ENCODE measurements around the gene PLSCR4. TPM values are rescaled to one million over a fixed set of nuclear protein-coding genes. Genes with fewer than 3 reads are reported as not detected.

PLSCR4 gene
- total and polyA plus RNA-seq, 2 of the 8 experiments (the other 6 are each of a cell fraction or from before 2014, with no cell fraction given) = 1.8 to 2.9 TPM

DNA sequence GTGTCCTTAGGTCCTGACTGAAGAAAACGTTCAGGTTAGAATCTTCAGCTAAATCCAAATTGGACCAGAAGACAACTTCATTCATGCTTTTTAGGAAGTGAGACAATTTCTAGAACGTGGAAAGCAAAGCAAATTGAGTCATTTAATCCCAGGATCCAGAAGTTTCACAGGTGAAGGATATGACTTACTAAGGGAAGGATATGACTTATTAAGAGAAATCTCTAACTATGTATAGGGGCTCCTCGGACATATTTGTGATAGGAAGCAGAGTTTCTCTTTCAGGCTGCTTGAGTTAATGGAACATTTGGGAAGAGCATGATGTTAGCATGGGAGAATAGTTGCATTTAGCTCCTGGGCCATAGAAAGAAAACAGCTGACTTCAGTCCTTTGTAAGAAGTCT lies 73.8 kb downstream of the PLSCR4 start:
- no peaks in the 10 kb centered on the region for H3K27me3 ChIP-seq (replicated peaks in 1 of 4; ENCODE audit: control insufficient read depth in 3 of 4, extremely low read depth in 1 of 4, insufficient read depth in 3 of 4, low read length in 3 of 4)
- H3K4ac ChIP-seq (replicated peaks; ENCODE audit: insufficient read length, low read depth, low read length) = no peak overlapping the region
- H3K14ac ChIP-seq (ENCODE audit: insufficient read length) = no peak overlapping the region
- peak overlapping the region; percentile 60; the same call in 1 of the 2 replicates for H2AFZ ChIP-seq (ENCODE audit: low read length)
- no peaks in the 10 kb centered on the region for H3K36me3 ChIP-seq (ENCODE audit: control insufficient read depth in 2 of 4, insufficient read depth in 4 of 4, low read length in 3 of 4)
- no peak overlapping the region for H2BK120ac ChIP-seq (replicated peaks; ENCODE audit: low read depth, low read length)
- POLR2A ChIA-PET (ENCODE audit: partially characterized antibody) = no interaction called here
- H2AK5ac ChIP-seq (ENCODE audit: low read depth, low read length) = no peak overlapping the region
- WGBS, 2 experiments (ENCODE audit: extremely low coverage in 1 of 2, insufficient coverage in 1 of 2, insufficient read length in 1 of 2, insufficient replicate concordance in 2 of 2, low coverage in 1 of 2, low lambda C conversion rate in 2 of 2, missing lambda C conversion rate in 1 of 2) = 89% methylated on average over 3 of the region's 3 CpGs; no CpG with 5 or more reads in 1 of the 2 experiments
- H3K79me2 ChIP-seq (ENCODE audit: control insufficient read depth in 1 of 2, insufficient read depth in 2 of 2, low read length in 2 of 2) = no peaks in the 10 kb centered on the region
- H4K5ac ChIP-seq (ENCODE audit: insufficient read length, low read depth, low read length) = no peak overlapping the region
- no peak overlapping the region for H2BK15ac ChIP-seq (ENCODE audit: low read length)
- no peak overlapping the region for H3K4me3 ChIP-seq (ENCODE audit: extremely low read depth in 1 of 4, insufficient read depth in 2 of 4, low read depth in 3 of 4, low read length in 4 of 4)
- H3K56ac ChIP-seq (replicated peaks; ENCODE audit: insufficient read length, low read depth, low read length) = no peak overlapping the region
- no peak overlapping the region for H3K18ac ChIP-seq (ENCODE audit: extremely low read depth, low read length)
- H3K9ac ChIP-seq (replicated peaks in 1 of 4; ENCODE audit: extremely low read depth in 1 of 4, low read depth in 3 of 4, low read length in 3 of 4) = no peak overlapping the region
- no peaks in the 10 kb centered on the region for H3K23me2 ChIP-seq (ENCODE audit: low read depth, low read length)
- no peak overlapping the region for H4K91ac ChIP-seq (replicated peaks; ENCODE audit: insufficient read length, low read length)
- no peak overlapping the region for H3K4me2 ChIP-seq (ENCODE audit: insufficient read depth in 1 of 2, low read depth in 2 of 2, low read length in 2 of 2)
- no peak overlapping the region for H3K23ac ChIP-seq (ENCODE audit: insufficient read length)
- no peak overlapping the region for H4K8ac ChIP-seq (ENCODE audit: extremely low read depth, insufficient read depth, low read length)
- H2BK20ac ChIP-seq (ENCODE audit: low read length) = no peak overlapping the region
- CTCF ChIA-PET (ENCODE audit: partially characterized antibody) = interaction anchor here (0.8 to 5.7 kb wide), 5 partner anchors 10 to 109 kb away, joined by 3 to 46 read pairs (median 4); no protein-coding TSS in a partner anchor
- FAIRE-seq (no peak), DNase-seq (ENCODE audit: low read depth in 1 of 2, low spot score in 2 of 2) (no peak)
- H3K27ac ChIP-seq (ENCODE audit: low read depth, low read length) = no peak overlapping the region
- no peak overlapping the region for H2BK12ac ChIP-seq (ENCODE audit: low read depth, low read length)
- no peaks in the 10 kb centered on the region for H3K4me1 ChIP-seq (replicated peaks in 1 of 4; ENCODE audit: control insufficient read depth in 3 of 4, insufficient read depth in 4 of 4, low read length in 3 of 4)
- no peaks in the 10 kb centered on the region for H4K20me1 ChIP-seq (replicated peaks in 1 of 2; ENCODE audit: control insufficient read depth in 1 of 2, insufficient read depth in 2 of 2, low read length in 2 of 2)
- H3K79me1 ChIP-seq (ENCODE audit: low read depth, low read length) = no peaks in the 10 kb centered on the region
- no peaks in the 10 kb centered on the region for H3K9me3 ChIP-seq (ENCODE audit: insufficient read depth in 2 of 2, low read depth in 1 of 2, low read length in 1 of 2)
- no peak overlapping the region for H2BK5ac ChIP-seq (ENCODE audit: low read depth, low read length)
- no peak for TF ChIP-seq CREB1 (IDR thresholded peaks at IDR 0.05)
- no peak for TF ChIP-seq RBBP5 (IDR thresholded peaks at IDR 0.05; ENCODE audit: borderline replicate concordance, low read depth, low read length)
- no peak for TF ChIP-seq RNF2 (IDR thresholded peaks at IDR 0.05; ENCODE audit: borderline replicate concordance, low read depth, low read length, missing control alignments, poor library complexity, severe bottlenecking)
- no peak for TF ChIP-seq KDM1A (IDR thresholded peaks at IDR 0.05; ENCODE audit: borderline replicate concordance, low read length)
- no peak for TF ChIP-seq EGR1 (IDR thresholded peaks at IDR 0.05; ENCODE audit: borderline replicate concordance, low read depth, low read length)
